CD14-positive monocyte (primary cell): Measurements from ENCODE around the gene ITPR2. TPM values are rescaled to one million over a fixed set of nuclear protein-coding genes. Genes with fewer than 3 reads are reported as not detected.

Experiments
- DNase-seq, 3 donors: peaks; one replicate each; pipeline ENCODE4 v3.0.0-alpha.2; 2011 to 2022
- H2AFZ ChIP-seq: 2 replicates; pipeline ENCODE4 v1.6.0; 2012; ENCODE audit warnings: mild to moderate bottlenecking, low read depth, low read length, inconsistent platforms; ENCODE audit not compliant: insufficient read depth, poor library complexity, severe bottlenecking
- H3K27ac ChIP-seq, 2 donors: 1 replicate in 1 of 2; 2 replicates in 1 of 2; pipeline ENCODE4 v1.5.1; 2012 to 2013; ENCODE audit warnings: low read length in 2 of 2, control low read depth in 1 of 2, inconsistent platforms in 1 of 2, low read depth in 1 of 2, mild to moderate bottlenecking in 1 of 2
- H3K27me3 ChIP-seq, 2 donors: one replicate each; pipeline versions ENCODE4 v1.6.0 to v1.6.1; 2011 to 2013; ENCODE audit warnings: low read length in 2 of 2; ENCODE audit not compliant: control insufficient read depth in 2 of 2, insufficient read depth in 2 of 2
- H3K36me3 ChIP-seq, 2 donors: replicated peaks in 1 of 2; 1 replicate in 1 of 2; 2 replicates in 1 of 2; pipeline versions ENCODE4 v1.5.1 to v1.6.1; 2012 to 2013; ENCODE audit warnings: low read length in 2 of 2, control low read depth in 1 of 2, inconsistent platforms in 1 of 2, mild to moderate bottlenecking in 1 of 2; ENCODE audit not compliant: insufficient read depth in 2 of 2, control insufficient read depth in 1 of 2
- H3K4me1 ChIP-seq, 2 donors: 1 replicate in 1 of 2; 2 replicates in 1 of 2; pipeline versions ENCODE4 v1.5.1 to v1.6.1; 2012 to 2013; ENCODE audit warnings: low read length in 2 of 2, control low read depth in 1 of 2, inconsistent platforms in 1 of 2, mild to moderate bottlenecking in 1 of 2, moderate library complexity in 1 of 2; ENCODE audit not compliant: insufficient read depth in 2 of 2, control insufficient read depth in 1 of 2
- H3K4me2 ChIP-seq: replicated peaks from 2 replicates; pipeline ENCODE3; 2012; ENCODE audit warnings: low read length, moderate library complexity, mild to moderate bottlenecking; ENCODE audit not compliant: poor library complexity, severe bottlenecking; ENCODE audit errors: extremely low read depth
- H3K4me3 ChIP-seq, 3 experiments: fragments of 200-600 bp in 1 of 3; sonication (generic) in 1 of 3; replicated peaks in 1 of 3; 1 replicate in 2 of 3; 2 replicates in 1 of 3; pipeline ENCODE4 v1.5.1; 2011 to 2013; ENCODE audit warnings: low read length in 3 of 3, mild to moderate bottlenecking in 3 of 3, control low read depth in 2 of 3, low read depth in 2 of 3, inconsistent platforms in 1 of 3, moderate library complexity in 1 of 3
- H3K79me2 ChIP-seq: 2 replicates; pipeline ENCODE4 v1.6.0; 2012; ENCODE audit warnings: mild to moderate bottlenecking, control low read depth, inconsistent platforms, low read length, moderate library complexity; ENCODE audit not compliant: insufficient read depth
- H3K9ac ChIP-seq: 2 replicates; pipeline ENCODE4 v1.6.0; 2017; ENCODE audit warnings: low read length, mild to moderate bottlenecking; ENCODE audit not compliant: insufficient read depth, poor library complexity, severe bottlenecking
- H3K9me3 ChIP-seq, 2 donors: replicated peaks in 1 of 2; 1 replicate in 1 of 2; 2 replicates in 1 of 2; pipeline versions ENCODE4 v1.5.1 to v1.6.1; 2012 to 2013; ENCODE audit warnings: low read length in 2 of 2, control low read depth in 1 of 2; ENCODE audit not compliant: control insufficient read depth in 1 of 2, insufficient read depth in 1 of 2
- H4K20me1 ChIP-seq: 2 replicates; pipeline ENCODE4 v1.6.0; 2012; ENCODE audit warnings: mild to moderate bottlenecking, low read length, control low read depth, moderate library complexity; ENCODE audit not compliant: insufficient read depth
- H3K27ac Mint-ChIP-seq, 7 donors: one replicate each; pipeline ENCODE4 v1.8.0; 2020; ENCODE audit warnings: mild to moderate bottlenecking in 7 of 7, mixed read lengths in 7 of 7, moderate library complexity in 6 of 7, inconsistent platforms in 2 of 7
- H3K27me3 Mint-ChIP-seq, 3 donors: one replicate each; pipeline ENCODE4 v1.8.0; 2021 to 2022; ENCODE audit warnings: low read depth in 3 of 3, mild to moderate bottlenecking in 3 of 3, mixed read lengths in 3 of 3, moderate library complexity in 3 of 3, inconsistent platforms in 1 of 3
- H3K36me3 Mint-ChIP-seq, 2 donors: one replicate each; pipeline ENCODE4 v1.8.0; 2020; ENCODE audit warnings: mixed read lengths in 2 of 2, inconsistent platforms in 1 of 2, mild to moderate bottlenecking in 1 of 2
- H3K4me1 Mint-ChIP-seq: one replicate; pipeline ENCODE4 v1.8.0; 2020; ENCODE audit warnings: mild to moderate bottlenecking, mixed read lengths
- H3K4me3 Mint-ChIP-seq, 2 donors: one replicate each; pipeline ENCODE4 v1.8.0; 2020; ENCODE audit warnings: mild to moderate bottlenecking in 2 of 2, mixed read lengths in 2 of 2, moderate library complexity in 1 of 2
- H3K9me3 Mint-ChIP-seq, 7 donors: one replicate each; pipeline ENCODE4 v1.8.0; 2020 to 2022; ENCODE audit warnings: mixed read lengths in 7 of 7, mild to moderate bottlenecking in 6 of 7, moderate library complexity in 6 of 7, inconsistent platforms in 2 of 7
- CTCF ChIP-seq: fragments of 200-600 bp; IDR thresholded peaks from one replicate; pipeline ENCODE4 v1.8.0; 2022; ENCODE audit warnings: antibody characterized with exemption, mild to moderate bottlenecking
- WGBS: methylation state at CpG from one replicate; pipeline ENCODE4 v1.1.5; 2013; ENCODE audit warnings: missing lambda C conversion rate; ENCODE audit not compliant: insufficient coverage; 5-methylcytosine and 5-hydroxymethylcytosine counted together
- intact Hi-C, 2 donors: fragments of 100-400 bp; cut with micrococcal nuclease; formaldehyde crosslinking; loops; one replicate each; pipeline versions ENCODE4 v1.15.0 to v1.15.1; 2023
- polyA plus RNA-seq, 3 donors: library from polyadenylated mRNA; depleted of rRNA in 1 of 3; unstranded in 2 of 3; stranded (reverse) in 1 of 3; fragments of 300-500 nt in 2 of 3; fragments of >200 nt in 1 of 3; fragmentation: Illumina TruSeq in 2 of 3; gene quantifications; 1 replicate in 2 of 3; 2 replicates in 1 of 3; pipeline ENCODE4 v1.2.3, GENCODE V29; 2012 to 2021

The ITPR2 gene
- polyA plus RNA-seq, 3 donors = 2.7 to 6.4 (median 5.7) TPM

- WGBS = no CpG with 5 or more reads among the region's 1 CpG
- H3K27ac ChIP-seq = no peak overlapping the region
- H3K4me3 ChIP-seq = no peak overlapping the region
- no peak for TF ChIP-seq CTCF
- no peaks in the 10 kb centered on the region for H3K9me3 ChIP-seq
- no peak overlapping the region for H3K4me2 ChIP-seq
- intact Hi-C loops = no loop called here
- no peaks in the 10 kb centered on the region for H3K79me2 ChIP-seq
- Mint-ChIP-seq H3K36me3 (no peaks in the 10 kb centered on the region), H3K4me1 (peaks cover 5% of the 10 kb centered on the region), H3K4me3 (no peak overlapping the region), H3K9me3 (peaks cover 0 to 5% (median 0%) of the 10 kb centered on the region in 7 donors), H3K27me3 (peaks cover 0 to 2% (median 0%) of the 10 kb centered on the region in 3 donors), H3K27ac (no peak overlapping the region)
- no peaks in the 10 kb centered on the region for H3K27me3 ChIP-seq
- no peak for DNase-seq
- H3K9ac ChIP-seq = no peak overlapping the region
- H4K20me1 ChIP-seq = no peaks in the 10 kb centered on the region
- no peaks in the 10 kb centered on the region for H3K36me3 ChIP-seq
- peaks cover 0 to 3% of the 10 kb centered on the region in 2 donors for H3K4me1 ChIP-seq
- H2AFZ ChIP-seq = no peak overlapping the region
Observed at GRCh38 chr12:26861690-26862089, 28.7 kb upstream of the ITPR2 start.

- Histone ChIP-seq H4K20me1 (no peaks in the 10 kb centered on the region), H3K4me2 (no peak overlapping the region), H3K9ac (no peak overlapping the region), H3K79me2 (no peaks in the 10 kb centered on the region), H3K27ac (no peak overlapping the region), H3K36me3 (no peaks in the 10 kb centered on the region), H3K4me3 (no peak overlapping the region), H3K4me1 (peaks cover 7 to 8% of the 10 kb centered on the region in 2 donors), H3K9me3 (no peaks in the 10 kb centered on the region), H2AFZ (no peak overlapping the region), H3K27me3 (no peaks in the 10 kb centered on the region)
- H3K4me1 Mint-ChIP-seq = peaks cover 2% of the 10 kb centered on the region
- DNase-seq = no peak
- H3K9me3 Mint-ChIP-seq = peaks cover 0 to 5% (median 0%) of the 10 kb centered on the region in 7 donors
- H3K4me3 Mint-ChIP-seq = no peak overlapping the region
- no peaks in the 10 kb centered on the region for H3K27me3 Mint-ChIP-seq
- WGBS = 90% methylated on average over 2 of the region's 6 CpGs
- no peaks in the 10 kb centered on the region for H3K36me3 Mint-ChIP-seq
- H3K27ac Mint-ChIP-seq = no peak overlapping the region
- TF ChIP-seq CTCF = no peak
- intact Hi-C loops = no loop called here
Observed at GRCh38 chr12:26857465-26858176, 24.6 kb upstream of the ITPR2 start.
